HCT116 (cell line): ENCODE results near the gene FAT2. TPM values are rescaled to one million over a fixed set of nuclear protein-coding genes. Genes with fewer than 3 reads are reported as not detected.

Experiments used
- ATAC-seq: fragments of 200-7000 bp; cut with Tn5 transposase; 2 replicates; pipeline ENCODE4 v1.9.1; 2020; ENCODE audit warnings: mild to moderate bottlenecking, moderate library complexity
- BruUV-seq: library from RNA; stranded (reverse); fragments of 400-500 nt; replicated peaks from 2 replicates; lab custom pipeline; 2021; lab: Mats Ljungman, UMichigan
- CTCF ChIA-PET: fragments of 300-600 bp; sonication (Branson Sonifier 250); formaldehyde crosslinking; loops from one replicate; lab custom pipeline; 2021; ENCODE audit warnings: antibody characterized with exemption; lab: Charles Lee
- POLR2A ChIA-PET: fragments of 300-600, 350-600 bp; sonication (Branson Sonifier 250); formaldehyde crosslinking; loops from one replicate; lab custom pipeline; 2021; ENCODE audit warnings: antibody characterized with exemption; lab: Charles Lee
- RAD21 ChIA-PET, 2 experiments: fragments of 300-600 bp; sonication (Branson Sonifier 250); formaldehyde crosslinking; loops; one replicate each; lab custom pipeline; 2023; ENCODE audit warnings: low total read pairs in 2 of 2; ENCODE audit not compliant: uncharacterized antibody in 2 of 2, unreplicated experiment in 2 of 2, low non-redundant PET in 1 of 2; lab: Charles Lee
- DNase-seq: peaks from one replicate; pipeline ENCODE4 v3.0.0-alpha.2; 2010; ENCODE audit warnings: low read depth, low spot score
- H2AFZ ChIP-seq: fragments of 200-600 bp; shearing (Covaris generic), sonication (generic); 2 replicates; pipeline ENCODE4 v1.6.1; 2017; ENCODE audit warnings: low read depth, mixed run types, mixed read lengths, antibody characterized with exemption, low read length; ENCODE audit not compliant: poor library complexity, severe bottlenecking
- H3K27ac ChIP-seq: 2 replicates; pipeline ENCODE4 v1.5.1; 2012; ENCODE audit warnings: low read depth, low read length
- H3K27me3 ChIP-seq: fragments of 200-600 bp; sonication (generic); 2 replicates; pipeline ENCODE4 v1.6.1; 2016; ENCODE audit warnings: mixed run types, low read length, mixed read lengths; ENCODE audit not compliant: insufficient read depth
- H3K36me3 ChIP-seq, 2 experiments: fragments of 200-500 bp in 1 of 2; fragments of 200-600 bp in 1 of 2; sonication (Bioruptor generic) in 1 of 2; sonication (generic) in 1 of 2; 2 replicates each; pipeline versions ENCODE4 v1.5.1 to v1.6.1; 2014 to 2016; ENCODE audit warnings: low read length in 2 of 2, inconsistent platforms in 1 of 2, mixed read lengths in 1 of 2, mixed run types in 1 of 2; ENCODE audit not compliant: insufficient read depth in 2 of 2, control insufficient read depth in 1 of 2
- H3K4me1 ChIP-seq, 2 experiments: fragments of 200-600 bp in 1 of 2; sonication (generic) in 1 of 2; 2 replicates each; pipeline versions ENCODE4 v1.5.1 to v1.6.1; 2012 to 2017; ENCODE audit warnings: low read length in 2 of 2, inconsistent platforms in 1 of 2, mild to moderate bottlenecking in 1 of 2, mixed read lengths in 1 of 2, mixed run types in 1 of 2, moderate library complexity in 1 of 2; ENCODE audit not compliant: insufficient read depth in 2 of 2, control insufficient read depth in 1 of 2
- H3K4me2 ChIP-seq: fragments of 200-600 bp; sonication (generic); 2 replicates; pipeline ENCODE4 v1.6.1; 2017; ENCODE audit warnings: mixed run types, low read length, mixed read lengths
- H3K4me3 ChIP-seq, 2 experiments: fragments of 200-600 bp in 1 of 2; sonication (generic) in 1 of 2; replicated peaks in 1 of 2; 2 replicates each; pipeline ENCODE4 v1.5.1; 2011 to 2016; ENCODE audit warnings: low read length in 2 of 2, control low read depth in 1 of 2, low read depth in 1 of 2, mild to moderate bottlenecking in 1 of 2, mixed read lengths in 1 of 2, mixed run types in 1 of 2
- H3K79me2 ChIP-seq: fragments of 200-600 bp; sonication (generic); 2 replicates; pipeline ENCODE4 v1.6.1; 2017; ENCODE audit warnings: mild to moderate bottlenecking, mixed run types, low read length, moderate library complexity, mixed read lengths; ENCODE audit not compliant: insufficient read depth
- H3K9ac ChIP-seq: fragments of 200-600 bp; sonication (generic); 2 replicates; pipeline ENCODE4 v1.6.1; 2016; ENCODE audit warnings: low read length, mixed read lengths
- H3K9me2 ChIP-seq: fragments of 200-600 bp; sonication (generic), shearing (Covaris generic); 2 replicates; pipeline ENCODE4 v1.6.1; 2017; ENCODE audit warnings: mixed run types, mild to moderate bottlenecking, moderate library complexity; ENCODE audit not compliant: insufficient read depth
- H3K9me3 ChIP-seq, 2 experiments: fragments of 200-500 bp in 1 of 2; fragments of 200-600 bp in 1 of 2; sonication (Bioruptor generic) in 1 of 2; sonication (generic) in 1 of 2; 2 replicates each; pipeline ENCODE4 v1.6.1; 2014 to 2017; ENCODE audit warnings: low read length in 2 of 2, mixed read lengths in 2 of 2, inconsistent platforms in 1 of 2, low read depth in 1 of 2, mild to moderate bottlenecking in 1 of 2, mixed run types in 1 of 2, moderate library complexity in 1 of 2; ENCODE audit not compliant: control insufficient read depth in 1 of 2, insufficient read depth in 1 of 2
- H4K20me1 ChIP-seq: fragments of 200-600 bp; sonication (generic), shearing (Covaris generic); 2 replicates; pipeline ENCODE4 v1.6.1; 2017; ENCODE audit warnings: mixed run types, mild to moderate bottlenecking, moderate library complexity; ENCODE audit not compliant: insufficient read depth
- CBX3 ChIP-seq: IDR thresholded peaks from 2 replicates; pipeline ENCODE4 v1.6.1; 2012; ENCODE audit warnings: low read depth
- EGR1 ChIP-seq: IDR thresholded peaks from 2 replicates; pipeline ENCODE4 v1.6.1; 2012; ENCODE audit warnings: low read depth
- ELF1 ChIP-seq: IDR thresholded peaks from 2 replicates; pipeline ENCODE4 v1.6.1; 2012; ENCODE audit warnings: low read depth, borderline replicate concordance
- EZH2 ChIP-seq: fragments of 200-600 bp; sonication (generic); IDR thresholded peaks from 2 replicates; pipeline ENCODE4 v1.6.1; 2017; ENCODE audit warnings: antibody characterized with exemption, mixed run types
- EZH2phosphoT487 ChIP-seq: fragments of 200-600 bp; IDR thresholded peaks from 2 replicates; pipeline ENCODE4 v1.6.1; 2018; ENCODE audit warnings: antibody characterized with exemption, borderline replicate concordance
- FOSL1 ChIP-seq: IDR thresholded peaks from 2 replicates; pipeline ENCODE4 v1.6.1; 2012; ENCODE audit warnings: low read depth
- JUND ChIP-seq: IDR thresholded peaks from 2 replicates; pipeline ENCODE4 v1.6.1; 2012
- POLR2AphosphoS5 ChIP-seq: IDR thresholded peaks from 2 replicates; pipeline ENCODE4 v1.6.1; 2011; ENCODE audit warnings: mild to moderate bottlenecking, low read depth, low read length, moderate library complexity
- REST ChIP-seq: IDR thresholded peaks from 2 replicates; pipeline ENCODE4 v1.6.1; 2012; ENCODE audit warnings: low read depth
- SIN3A ChIP-seq: IDR thresholded peaks from 2 replicates; pipeline ENCODE4 v1.6.1; 2012; ENCODE audit warnings: low read depth
- SP1 ChIP-seq: IDR thresholded peaks from 2 replicates; pipeline ENCODE4 v1.6.1; 2012; ENCODE audit warnings: low read depth
- SRF ChIP-seq: IDR thresholded peaks from 2 replicates; pipeline ENCODE4 v1.6.1; 2012; ENCODE audit warnings: low read depth
- TCF7L2 ChIP-seq: IDR thresholded peaks from 2 replicates; pipeline ENCODE4 v1.7.0; 2011; ENCODE audit warnings: borderline replicate concordance, inconsistent platforms; ENCODE audit not compliant: insufficient read depth, insufficient read length; ENCODE audit errors: extremely low read depth
- YY1 ChIP-seq: IDR thresholded peaks from 2 replicates; pipeline ENCODE4 v1.6.1; 2011; ENCODE audit warnings: low read length, low read depth, moderate library complexity, mild to moderate bottlenecking; ENCODE audit not compliant: insufficient replicate concordance; ENCODE audit errors: extremely low read depth
- ZFX ChIP-seq: fragments of 450-650 bp; IDR thresholded peaks from 2 replicates; pipeline ENCODE4 v1.6.1; 2017
- ZNF274 ChIP-seq: fragments of 200-500 bp; sonication (Bioruptor generic); IDR thresholded peaks from 2 replicates; pipeline ENCODE4 v1.6.1; 2014; ENCODE audit warnings: mild to moderate bottlenecking, low read depth, low read length, inconsistent platforms
- intact Hi-C: fragments of 100-400 bp; cut with micrococcal nuclease; formaldehyde crosslinking; loops from 2 replicates; pipeline ENCODE4 v1.10.0; 2022
- total RNA-seq: library from RNA; stranded (reverse); gene quantifications from one replicate; pipeline ENCODE4 v1.2.1, GENCODE V29; 2021; ENCODE audit not compliant: unreplicated experiment
- TF ChIP-seq, protein P1 (sequence below): IDR thresholded peaks from 2 replicates; pipeline ENCODE4 v1.6.1; 2012
- TF ChIP-seq, protein P2 (sequence below): IDR thresholded peaks from 2 replicates; pipeline ENCODE4 v1.6.1; 2012

FAT2 gene
- total RNA-seq, 1 experiment from 2014 or later = 0.05 TPM

DNA sequence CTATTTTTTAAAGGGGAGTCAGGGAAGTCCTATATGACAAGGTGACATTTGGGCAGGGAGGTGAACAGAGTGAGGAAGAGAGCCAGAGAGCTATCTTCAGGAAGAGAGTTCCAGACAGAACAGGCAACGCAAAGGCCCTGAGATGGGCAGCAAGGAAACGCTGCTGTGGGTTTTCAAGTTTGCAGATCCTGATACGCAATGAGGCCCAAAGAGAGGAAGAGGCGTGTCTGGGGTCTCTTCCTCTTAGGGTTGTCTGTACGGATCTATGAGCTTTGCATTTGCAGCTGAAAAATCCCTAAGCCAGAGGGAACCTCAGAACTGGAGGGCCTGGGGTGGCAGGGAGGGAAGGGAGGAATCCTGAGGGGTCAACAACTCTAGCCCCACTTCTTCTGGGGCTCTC, 13.6 kb downstream of the FAT2 start:
- CTCF ChIA-PET = no interaction called here

GRCh38 chr5:151574444-151574996, 16.6 kb downstream of the FAT2 start:
- Histone ChIP-seq H3K36me3 (no peaks in the 10 kb centered on the region), H3K9ac (no peak overlapping the region), H2AFZ (no peak overlapping the region), H3K9me2 (no peaks in the 10 kb centered on the region), H3K9me3 (no peaks in the 10 kb centered on the region), H3K27me3 (no peaks in the 10 kb centered on the region), H3K79me2 (no peaks in the 10 kb centered on the region), H3K4me2 (no peak overlapping the region), H3K4me3 (no peak overlapping the region), H4K20me1 (no peaks in the 10 kb centered on the region), H3K27ac (no peak overlapping the region), H3K4me1 (peaks cover 17 to 21% of the 10 kb centered on the region in 2 experiments; a peak in 3 of 4 replicates)
- no peak for DNase-seq
- ATAC-seq = no peak
- BruUV-seq = no TSS peak
- ChIA-PET RAD21 (no interaction called here), CTCF (no interaction called here), POLR2A (no interaction called here)
- intact Hi-C loops = no loop called here
- no peak for TF ChIP-seq FOSL1
- TF ChIP-seq ZNF274 = no peak
- no peak for TF ChIP-seq REST
- TF ChIP-seq JUND = no peak
- TF ChIP-seq SIN3A = no peak
- TF ChIP-seq SRF = no peak
- no peak for TF ChIP-seq CBX3
- TF ChIP-seq EZH2phosphoT487 = no peak
- TF ChIP-seq ZFX = no peak
- TF ChIP-seq ELF1 = no peak

More for the DNA sequence above, 13.6 kb downstream of the FAT2 start:
- TF ChIP-seq SRF = no peak
- TF ChIP-seq CBX3 = no peak
- TF ChIP-seq SIN3A = no peak
- TF ChIP-seq JUND = no peak
- TF ChIP-seq, protein P1, sequence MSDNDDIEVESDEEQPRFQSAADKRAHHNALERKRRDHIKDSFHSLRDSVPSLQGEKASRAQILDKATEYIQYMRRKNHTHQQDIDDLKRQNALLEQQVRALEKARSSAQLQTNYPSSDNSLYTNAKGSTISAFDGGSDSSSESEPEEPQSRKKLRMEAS = no peak
- no peak for TF ChIP-seq SP1
- no peak for TF ChIP-seq YY1
- TF ChIP-seq, protein P2, sequence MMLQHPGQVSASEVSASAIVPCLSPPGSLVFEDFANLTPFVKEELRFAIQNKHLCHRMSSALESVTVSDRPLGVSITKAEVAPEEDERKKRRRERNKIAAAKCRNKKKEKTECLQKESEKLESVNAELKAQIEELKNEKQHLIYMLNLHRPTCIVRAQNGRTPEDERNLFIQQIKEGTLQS = no peak
- TF ChIP-seq EZH2 = no peak
- no peak for TF ChIP-seq TCF7L2
- TF ChIP-seq FOSL1 = no peak
- TF ChIP-seq EGR1 = no peak
- TF ChIP-seq POLR2AphosphoS5 = no peak
- TF ChIP-seq ZNF274 = no peak
- TF ChIP-seq, all 23 proteins: peak for 0
- POLR2A ChIA-PET = no interaction called here
- Histone ChIP-seq H3K4me3 (no peak overlapping the region), H3K9ac (no peak overlapping the region), H3K9me2 (no peaks in the 10 kb centered on the region), H3K9me3 (no peaks in the 10 kb centered on the region), H4K20me1 (no peaks in the 10 kb centered on the region), H3K36me3 (no peaks in the 10 kb centered on the region), H3K79me2 (no peaks in the 10 kb centered on the region), H3K4me2 (no peak overlapping the region), H2AFZ (no peak overlapping the region), H3K27me3 (no peaks in the 10 kb centered on the region; the same call in 1 of the 2 replicates), H3K27ac (no peak overlapping the region), H3K4me1 (no peaks in the 10 kb centered on the region)
- RAD21 ChIA-PET = interaction anchor here in 1 of 2 experiments (0.6 kb wide), 1 partner anchor 64 kb away, joined by 3 read pairs; no protein-coding TSS in a partner anchor
- DNase-seq (no peak), ATAC-seq (no peak)
- intact Hi-C loops = no loop called here
- no TSS peak for BruUV-seq
